NK-92 (cell line): Measurements from ENCODE around the gene ITGA11.
"Not testable (repeated sequence)": the region's sequence is repeated elsewhere in the genome, so short reads cannot be mapped to it uniquely, and the experiment has no call there.

ENCODE experiments used
- DNase-seq: peaks from one replicate; lab custom pipeline; 2025; ENCODE audit not compliant: unreplicated experiment; lab: John Stamatoyannopoulos, UW

Gene ITGA11

DNA sequence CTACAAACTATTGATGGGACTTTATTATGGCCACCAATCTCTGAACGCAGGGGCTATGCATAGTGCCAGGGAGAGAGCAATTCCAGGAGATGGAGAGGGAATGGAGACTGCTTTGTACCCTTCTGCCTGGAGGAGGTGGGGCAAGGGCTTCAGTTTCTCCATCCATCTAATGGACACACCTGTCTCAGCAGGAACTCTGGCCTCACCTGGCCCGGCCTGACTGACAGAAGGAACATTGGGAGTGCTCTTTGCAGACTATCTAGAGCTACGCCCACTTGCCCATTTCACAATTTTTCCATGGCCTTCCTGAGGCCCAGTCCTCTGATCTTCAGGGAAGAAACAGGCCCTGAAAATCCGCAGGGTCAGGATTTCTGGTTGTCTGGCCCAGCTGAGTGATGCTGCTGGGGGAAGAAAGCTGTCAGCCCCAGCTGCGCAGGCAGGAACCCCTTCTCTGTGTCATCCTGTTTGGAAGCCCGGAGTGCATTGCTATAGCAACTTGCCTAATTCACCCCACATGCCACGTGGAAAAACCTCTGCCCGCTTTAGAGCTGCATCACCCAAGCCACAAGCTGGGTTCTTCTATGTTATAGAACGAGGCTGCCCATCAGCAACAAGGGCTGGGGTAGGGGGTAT, 6.4 kb downstream of the ITGA11 start:
- DNase-seq, result no peak

DNA sequence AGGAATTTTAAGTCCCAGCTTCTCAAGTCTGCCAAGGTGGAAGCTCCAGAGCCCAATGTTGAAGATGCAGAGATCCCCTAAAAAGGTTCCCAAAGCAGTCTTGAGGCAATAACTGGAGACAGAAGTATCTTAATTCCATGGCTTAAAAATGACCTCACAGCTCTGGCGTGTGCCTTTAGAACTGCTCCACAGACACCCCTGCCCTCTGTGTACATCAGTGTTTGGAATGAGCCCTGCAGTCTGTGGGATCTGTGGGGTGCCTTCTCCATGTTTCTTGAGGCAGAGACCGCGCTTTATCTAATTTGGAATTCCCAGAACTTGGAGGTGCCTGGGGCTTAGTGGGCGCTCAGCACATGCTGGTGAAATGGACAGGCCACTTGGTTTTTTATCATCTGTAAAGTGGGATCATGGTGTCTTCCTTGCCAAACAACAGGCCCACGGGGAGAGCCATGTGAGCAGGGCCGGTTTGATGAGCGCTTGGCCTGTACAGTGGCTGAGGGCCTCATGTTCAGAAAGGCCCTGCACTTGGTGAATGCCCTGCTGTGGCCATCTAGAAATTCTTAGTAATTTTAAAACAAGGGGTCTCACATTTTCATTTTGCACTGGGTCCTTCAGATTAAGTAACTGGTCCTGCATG, 7.1 kb downstream of the ITGA11 start:
- DNase-seq, result no peak

DNA sequence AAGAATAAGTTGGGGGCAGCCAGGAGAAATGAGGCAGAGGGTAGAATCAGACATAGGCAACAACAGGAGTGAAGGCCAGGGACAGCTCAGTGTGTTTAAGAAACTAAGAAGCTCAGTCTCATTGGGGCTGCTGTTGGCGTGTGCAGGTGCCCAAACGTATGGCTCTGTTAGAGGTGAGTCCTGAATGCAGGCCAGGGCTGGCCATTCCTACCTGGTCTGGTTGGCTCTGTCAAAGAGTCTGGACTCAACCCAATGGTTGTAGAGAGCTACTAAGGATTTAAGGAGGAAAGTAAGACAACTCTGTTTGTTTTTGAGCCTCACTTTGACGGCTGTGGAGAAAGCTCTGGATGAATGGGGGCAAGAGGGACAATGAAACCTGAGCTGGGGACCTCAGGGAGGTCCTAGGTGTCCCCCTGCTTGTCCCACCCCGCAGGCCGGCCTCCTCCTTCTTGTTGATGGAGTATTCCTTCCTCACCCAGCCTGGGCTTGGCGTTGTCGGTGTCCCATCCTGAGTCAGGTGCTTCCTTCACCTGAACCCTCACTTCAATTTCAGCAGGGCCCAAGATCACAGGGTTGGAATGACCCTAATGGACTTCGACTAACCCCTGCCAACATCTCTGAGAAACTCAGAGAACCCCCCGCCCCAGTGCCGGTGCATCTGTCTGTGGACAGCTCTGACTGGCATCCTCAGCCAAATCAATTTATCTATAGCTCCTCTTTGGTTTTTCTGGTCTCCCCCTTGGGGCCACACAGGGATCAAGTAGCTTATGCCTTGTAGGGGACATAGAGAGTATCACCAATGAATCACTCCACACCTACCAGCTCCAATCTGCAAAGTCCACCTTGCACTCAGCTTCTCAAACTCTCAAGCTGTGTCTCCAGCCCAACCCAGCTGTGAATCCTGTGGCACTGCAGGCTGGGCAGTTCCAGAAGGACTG, 8.3 kb downstream of the ITGA11 start:
- no peak for DNase-seq

DNA sequence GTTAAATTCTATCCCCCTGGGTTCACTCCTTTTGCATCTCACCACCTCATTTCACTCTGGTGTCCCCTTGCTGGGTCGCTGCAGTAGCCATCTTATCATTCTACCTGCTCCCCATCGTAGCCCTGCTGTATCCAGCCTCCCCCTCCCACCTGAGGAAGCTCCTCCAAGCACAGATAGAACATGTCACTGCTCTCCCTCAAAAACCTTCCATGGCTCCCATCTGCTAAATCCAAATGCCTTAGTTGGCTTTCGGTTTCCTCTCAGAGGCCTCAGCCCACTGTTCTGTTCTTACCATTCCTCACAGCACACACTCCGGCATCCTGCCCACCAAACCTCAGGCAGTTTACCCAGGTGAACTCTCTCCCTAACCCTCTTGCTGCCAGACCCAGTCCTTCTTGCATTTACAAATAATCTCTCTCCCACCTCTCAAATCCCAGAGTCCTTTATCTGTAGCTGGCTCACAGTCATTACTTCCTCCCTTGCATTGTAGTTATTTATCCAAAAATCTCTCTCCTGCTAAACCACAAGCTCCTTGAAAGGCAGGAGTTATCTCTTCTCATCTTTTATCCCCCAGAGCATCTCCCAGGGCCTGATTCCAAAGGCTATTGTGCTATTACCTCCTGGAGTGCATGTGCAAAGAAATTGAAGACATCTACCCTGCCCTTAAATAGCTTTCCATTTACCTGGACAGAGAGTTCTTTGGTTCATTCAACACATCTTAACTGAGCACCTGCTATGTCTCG, 9.4 kb downstream of the ITGA11 start:
- not testable (repeated sequence) for DNase-seq

DNA sequence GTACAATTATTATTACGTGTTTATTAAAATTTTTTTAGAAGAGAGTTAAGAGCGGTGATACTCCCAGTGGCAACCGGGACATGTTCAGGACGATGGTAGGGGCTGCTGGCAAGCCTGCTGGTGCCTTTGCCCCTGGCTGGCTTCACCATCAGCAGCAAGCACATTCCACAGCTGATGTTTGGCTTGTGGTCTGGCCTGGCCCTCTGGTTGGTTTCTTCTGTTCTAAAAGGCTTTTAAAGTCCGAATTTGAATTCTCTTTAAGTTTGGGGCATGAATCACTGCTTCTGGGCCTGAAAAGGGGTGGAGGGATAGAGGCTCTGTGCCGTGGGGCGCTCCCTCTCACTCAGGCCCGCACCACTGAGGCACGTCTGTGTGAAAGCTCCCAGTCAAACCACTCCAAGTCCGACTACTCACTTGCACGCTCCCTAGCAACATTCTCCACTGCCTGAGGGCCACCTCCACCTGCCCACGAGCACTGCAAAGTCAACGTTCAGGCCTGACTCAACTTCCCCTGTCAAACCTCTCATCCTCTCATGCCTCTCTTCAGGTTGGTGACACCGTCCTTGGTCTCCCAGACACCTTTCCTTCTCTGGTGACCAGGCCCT, 10.1 kb downstream of the ITGA11 start:
- no peak for DNase-seq

DNA sequence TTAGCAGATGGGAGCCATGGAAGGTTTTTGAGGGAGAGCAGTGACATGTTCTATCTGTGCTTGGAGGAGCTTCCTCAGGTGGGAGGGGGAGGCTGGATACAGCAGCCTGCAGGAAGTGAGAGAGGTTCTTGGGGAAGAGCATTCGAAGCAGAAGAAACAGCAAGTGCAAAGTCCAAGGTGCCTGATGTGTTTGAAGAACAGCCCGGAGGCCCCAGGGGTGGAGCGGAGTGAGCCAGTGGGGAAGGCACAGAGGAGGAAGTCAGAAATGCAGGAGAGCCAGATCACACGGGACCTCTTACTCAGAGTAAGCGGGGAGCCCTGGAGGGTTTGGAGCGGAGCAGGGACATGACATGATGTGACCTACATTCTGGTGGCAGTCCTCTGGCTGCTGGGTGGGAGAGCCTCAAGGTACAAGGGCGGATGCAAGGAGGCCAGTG, 10.8 kb downstream of the ITGA11 start:
- DNase-seq, result no peak

DNA sequence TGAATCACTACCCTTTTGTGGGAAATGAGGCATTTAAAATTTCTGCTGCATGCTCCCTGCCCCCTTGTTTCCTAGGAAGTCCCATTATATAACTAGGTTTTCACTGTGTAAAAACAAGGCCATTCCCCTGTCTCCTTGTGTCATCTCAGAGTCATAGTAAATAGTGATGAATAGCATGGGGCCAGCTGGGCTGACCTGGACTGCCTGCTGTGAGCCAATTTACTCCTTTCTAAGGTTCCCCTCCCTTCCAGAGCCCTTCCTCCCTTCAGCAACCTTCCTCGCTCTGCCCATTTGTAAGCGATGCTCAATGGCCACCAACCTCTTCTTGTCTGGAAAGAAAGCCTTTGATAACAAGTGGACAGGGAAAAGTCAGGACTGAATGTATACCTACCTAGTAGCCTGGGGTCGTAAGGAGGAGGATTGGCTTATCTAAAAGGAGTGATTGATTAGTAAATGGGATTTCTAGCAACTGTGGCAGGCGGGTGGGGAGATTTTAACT, 11.7 kb downstream of the ITGA11 start:
- DNase-seq, result no peak

DNA sequence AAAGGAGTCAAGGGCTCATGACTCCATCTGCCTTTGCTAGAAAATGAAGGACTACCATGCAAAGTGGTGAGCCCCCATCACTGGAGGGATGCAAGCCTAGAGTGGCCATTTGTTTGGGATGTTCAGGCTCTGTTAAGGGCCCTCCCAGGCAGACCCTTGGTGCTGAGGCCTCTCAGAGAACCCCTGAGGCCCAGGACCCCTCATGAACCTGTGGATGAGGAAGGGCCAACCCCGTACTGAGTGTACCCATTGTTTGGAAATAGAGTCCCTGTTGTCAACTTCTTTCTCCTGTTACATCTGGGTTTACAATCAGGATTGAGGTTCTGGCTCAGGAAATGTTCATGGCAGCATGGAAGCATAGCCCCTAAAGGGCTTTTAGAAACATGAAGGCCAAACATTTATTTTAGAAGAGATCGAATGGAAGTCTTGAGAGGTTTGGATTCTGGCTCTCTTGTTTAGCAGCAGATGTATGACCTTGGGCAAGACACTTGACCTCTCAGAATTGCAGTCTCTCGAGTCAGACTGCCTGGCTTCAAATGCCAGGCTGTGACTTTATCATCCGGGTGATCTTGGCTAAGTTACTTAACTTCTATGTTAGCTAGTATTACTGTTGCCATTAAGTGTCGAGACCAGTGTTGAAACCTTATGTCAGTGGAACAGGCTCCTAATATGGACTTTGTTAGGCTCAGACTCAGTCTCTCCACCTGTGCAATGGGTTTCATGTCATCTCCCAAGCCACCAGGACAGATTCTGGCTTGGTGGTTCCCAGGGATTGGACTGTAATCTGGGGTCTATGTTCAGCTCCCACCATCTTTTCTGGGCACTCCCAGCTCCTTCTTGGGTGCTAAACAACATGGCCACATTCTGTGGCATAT, 12.4 kb downstream of the ITGA11 start:
- DNase-seq, result no peak

DNA sequence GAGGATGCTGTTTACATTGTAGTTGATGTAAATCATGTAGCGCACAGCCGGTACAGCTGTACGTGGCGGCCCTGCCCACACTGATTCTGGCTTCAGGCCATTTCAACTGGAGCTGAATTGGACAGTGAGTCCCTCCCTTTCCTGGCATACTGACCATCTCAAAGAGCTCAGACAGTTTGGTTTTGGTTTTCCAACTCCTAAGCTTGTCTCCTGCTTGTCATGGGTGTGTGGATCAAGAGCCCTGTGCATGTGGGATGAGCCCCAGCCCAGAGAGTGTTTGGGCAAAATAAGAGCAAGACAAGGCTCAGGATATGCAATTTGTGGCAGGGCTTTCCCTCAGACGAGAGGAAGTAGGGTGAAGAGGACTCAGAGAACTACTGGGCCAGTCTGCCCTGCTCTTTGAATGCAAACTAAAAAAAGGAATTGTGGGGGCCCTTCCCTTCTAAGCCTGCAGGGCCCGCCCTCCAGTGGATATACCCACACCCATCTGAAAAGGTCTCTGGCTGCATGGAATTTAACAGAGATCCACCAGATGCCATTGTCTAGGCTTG, 13.3 kb downstream of the ITGA11 start:
- no peak for DNase-seq

DNA sequence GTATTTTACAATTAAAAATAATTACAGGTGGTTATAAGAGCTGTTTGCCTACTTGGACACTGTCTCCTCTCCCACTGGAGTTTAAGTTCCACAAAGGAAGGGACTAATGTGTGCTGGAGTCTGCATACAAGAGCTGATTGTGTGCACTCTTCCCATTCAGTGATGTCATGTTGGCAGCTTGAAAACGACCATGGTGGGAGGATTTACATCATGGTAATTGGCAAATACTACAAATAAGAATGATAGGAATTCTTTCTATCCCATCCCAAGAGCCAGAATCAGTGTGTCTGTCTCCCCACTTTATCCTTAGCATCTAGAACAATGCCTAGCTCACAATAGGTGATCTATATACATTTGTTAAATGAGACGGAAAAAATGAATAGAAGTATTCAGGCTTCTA, 14.1 kb downstream of the ITGA11 start:
- DNase-seq, result no peak

DNA sequence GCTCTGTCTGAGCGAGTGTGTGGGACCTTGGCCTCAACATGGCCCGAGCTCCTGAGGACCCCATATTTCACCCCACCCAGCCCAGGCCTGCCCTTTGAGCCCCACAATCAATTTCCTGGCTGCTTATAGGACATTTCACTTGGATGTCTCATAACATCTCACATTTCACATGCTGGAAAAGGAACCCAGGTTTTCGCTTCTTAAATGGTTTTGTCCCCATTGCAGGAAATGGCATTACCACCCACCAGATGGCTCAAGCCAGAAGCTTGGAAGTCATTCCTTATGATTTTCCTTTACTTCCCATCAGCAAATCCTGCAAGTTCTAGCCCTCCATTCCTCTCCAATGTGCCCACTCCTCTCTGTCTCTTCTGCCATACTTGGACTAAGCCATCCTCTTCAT, 14.9 kb downstream of the ITGA11 start:
- DNase-seq, result no peak

DNA sequence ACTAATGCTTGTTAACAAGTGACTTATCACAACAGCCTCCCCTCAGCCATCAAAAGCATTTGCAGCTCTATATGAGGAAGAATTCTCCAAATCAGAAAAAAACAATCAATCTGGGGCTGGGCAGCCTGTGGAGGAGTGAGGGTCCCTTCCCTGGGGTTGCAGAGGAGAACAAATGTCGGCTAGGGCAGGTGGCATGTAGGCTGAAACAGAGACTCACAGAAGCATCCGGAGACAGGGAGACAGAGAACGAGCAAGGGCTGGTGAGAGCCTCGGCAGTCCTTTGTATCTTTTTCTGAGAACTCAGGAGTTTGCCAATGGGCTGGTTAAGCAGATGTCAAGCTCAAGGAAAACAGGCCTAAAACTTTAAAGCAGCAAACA, 15.8 kb downstream of the ITGA11 start:
- no peak for DNase-seq

DNA sequence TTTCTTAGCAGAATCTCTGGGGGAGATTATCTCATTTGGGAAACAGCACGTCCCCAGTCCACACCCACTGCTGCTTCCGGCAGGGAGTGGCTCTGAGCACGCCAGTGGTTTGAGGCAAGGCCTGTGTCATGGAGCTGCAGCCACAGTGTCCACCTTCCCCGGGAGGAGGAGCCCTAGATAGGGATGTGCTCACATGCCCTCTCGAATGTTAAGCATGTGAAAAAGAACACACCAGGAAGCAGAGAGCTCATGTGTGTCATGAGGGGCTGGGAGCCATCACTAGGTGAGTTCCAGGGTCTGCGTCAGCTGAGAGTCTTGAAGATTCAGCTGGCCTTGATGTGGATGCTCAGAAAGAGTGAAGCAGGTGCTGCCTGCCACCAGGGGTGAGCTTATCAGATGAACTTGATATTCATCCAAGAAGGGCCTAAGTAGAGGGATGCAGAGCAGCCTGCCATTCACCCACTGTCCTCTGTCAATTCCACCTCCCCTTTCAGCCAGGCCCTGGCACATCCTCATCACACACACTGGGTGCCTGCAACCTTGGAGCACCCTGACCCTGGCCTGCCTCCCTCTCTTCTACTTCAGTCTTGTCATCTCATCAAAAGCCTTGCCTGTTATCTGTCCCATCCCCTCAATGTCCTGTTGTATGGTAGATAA, 16.3 kb downstream of the ITGA11 start:
- no peak for DNase-seq

DNA sequence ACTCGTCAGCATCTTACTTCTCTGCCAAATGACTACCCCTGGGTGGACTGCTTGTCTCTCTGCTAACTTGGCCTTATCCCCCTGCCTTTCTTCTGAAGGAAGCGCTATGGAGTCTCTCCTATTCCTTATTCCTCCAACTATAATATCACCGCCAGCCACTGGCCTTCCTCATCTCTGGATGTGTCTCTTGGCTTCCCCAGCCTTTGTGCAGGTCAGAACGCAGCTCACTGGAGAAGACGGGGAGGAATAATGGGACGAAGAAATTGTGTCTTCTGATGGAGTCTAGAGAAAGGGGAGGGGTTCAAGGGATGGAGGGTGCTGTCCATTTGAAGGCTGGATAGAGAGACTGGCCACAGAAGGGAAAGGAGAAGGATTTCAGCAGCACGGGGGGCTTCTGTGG, 16.9 kb downstream of the ITGA11 start:
- no peak for DNase-seq

DNA sequence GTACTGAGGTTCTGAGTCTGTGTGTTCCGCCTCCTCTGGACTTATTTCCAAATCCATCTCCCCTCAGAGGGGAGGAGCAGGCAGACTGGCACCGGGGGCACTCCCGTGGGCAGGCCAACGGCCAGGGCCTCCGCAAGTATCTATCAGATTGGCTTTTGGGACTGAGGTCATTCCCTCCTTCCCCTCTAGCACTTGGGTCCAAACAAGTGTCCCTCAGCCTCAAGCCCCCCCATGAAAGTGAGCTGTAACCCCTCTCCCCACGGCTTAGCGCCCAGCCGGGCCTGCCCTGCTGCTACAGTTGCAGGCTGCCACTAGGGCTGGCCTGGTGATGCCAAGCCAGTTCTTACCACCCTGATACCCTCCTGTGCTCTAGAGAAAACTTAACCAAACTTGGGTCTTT, 17.4 kb downstream of the ITGA11 start:
- DNase-seq, result no peak

DNA sequence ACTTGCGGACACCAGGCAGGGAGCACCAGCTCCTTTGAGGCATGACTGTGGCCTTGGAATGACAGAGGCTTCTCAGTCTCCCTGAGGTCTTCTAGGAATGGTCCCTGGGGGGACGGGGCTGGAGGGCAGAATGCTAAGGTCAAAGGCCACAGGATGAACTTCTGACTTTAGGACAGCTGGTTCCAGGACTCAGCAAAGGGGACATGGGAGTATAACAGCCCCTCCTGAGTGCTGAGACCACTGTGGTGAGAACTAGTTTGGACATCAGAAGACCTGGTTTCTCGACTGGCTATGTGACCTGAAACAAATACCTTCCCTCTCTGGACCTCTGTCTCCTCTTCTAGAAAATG, 17.8 kb downstream of the ITGA11 start:
- no peak for DNase-seq

DNA sequence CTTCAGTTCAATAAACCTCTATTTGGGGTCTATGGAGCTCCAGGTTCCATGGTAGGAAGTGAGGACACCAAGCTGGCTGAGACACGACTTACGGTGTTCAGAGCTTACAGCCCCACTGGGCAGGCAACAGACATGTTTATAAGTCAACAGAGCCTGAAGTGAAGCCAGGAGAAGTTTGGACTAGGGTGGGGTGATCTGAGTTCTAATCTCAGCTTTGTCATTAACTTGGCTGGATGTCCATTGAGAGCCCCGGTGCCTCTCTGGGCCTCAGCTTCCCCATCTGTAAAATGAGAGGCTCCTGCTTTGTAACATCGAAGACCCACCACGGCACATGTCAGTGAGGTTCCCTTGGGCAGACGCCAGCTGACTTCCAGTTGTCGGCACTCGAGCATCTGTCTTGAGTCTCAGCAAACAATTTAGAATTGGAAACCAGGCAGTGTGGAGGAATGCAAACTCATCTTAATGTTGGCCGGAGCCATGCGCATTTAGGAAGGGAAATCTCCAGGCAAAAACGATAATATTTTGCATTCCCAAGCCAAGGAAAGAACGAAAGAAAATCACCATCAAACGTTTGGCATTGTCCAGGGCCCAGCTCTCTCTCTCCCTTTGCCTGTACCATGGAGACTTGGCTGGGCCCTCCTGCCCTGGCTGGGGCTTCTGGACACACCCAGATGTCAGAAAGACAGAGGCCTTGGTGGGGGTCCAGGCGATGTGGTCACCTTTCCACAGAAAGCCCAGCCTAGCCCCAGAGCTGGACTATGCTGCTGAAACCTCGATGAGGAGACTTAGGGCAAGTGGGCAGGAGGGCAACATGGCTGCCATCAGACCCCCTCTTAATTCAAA, 18.4 kb downstream of the ITGA11 start:
- DNase-seq, result no peak

DNA sequence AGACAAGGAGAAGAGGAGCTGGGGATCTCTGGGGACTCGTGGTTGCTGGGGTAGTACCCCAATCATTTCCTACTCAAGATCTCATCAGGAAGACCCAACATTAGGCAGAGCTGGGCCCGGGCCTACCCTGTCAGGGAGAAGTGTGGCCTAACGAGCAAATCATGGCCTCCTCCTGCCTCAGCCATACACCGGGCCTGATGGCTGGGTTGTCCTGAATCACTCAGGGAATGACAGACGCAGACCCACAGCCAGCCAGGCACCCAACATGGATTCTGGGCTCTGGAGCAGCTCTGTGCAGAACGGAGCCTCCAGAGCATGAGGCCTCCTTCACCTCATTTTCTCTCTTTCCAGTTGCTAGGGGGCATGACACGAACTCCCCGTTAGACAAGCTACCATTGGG, 19.7 kb downstream of the ITGA11 start:
- DNase-seq, result no peak
